HG03460 (cell line): ENCODE measurements around the gene BCL11A.

Experiments
- ATAC-seq: cut with Tn5 transposase; IDR thresholded peaks from one replicate; pipeline ENCODE4 v1.9.1; 2021; ENCODE audit not compliant: unreplicated experiment

Gene BCL11A

DNA sequence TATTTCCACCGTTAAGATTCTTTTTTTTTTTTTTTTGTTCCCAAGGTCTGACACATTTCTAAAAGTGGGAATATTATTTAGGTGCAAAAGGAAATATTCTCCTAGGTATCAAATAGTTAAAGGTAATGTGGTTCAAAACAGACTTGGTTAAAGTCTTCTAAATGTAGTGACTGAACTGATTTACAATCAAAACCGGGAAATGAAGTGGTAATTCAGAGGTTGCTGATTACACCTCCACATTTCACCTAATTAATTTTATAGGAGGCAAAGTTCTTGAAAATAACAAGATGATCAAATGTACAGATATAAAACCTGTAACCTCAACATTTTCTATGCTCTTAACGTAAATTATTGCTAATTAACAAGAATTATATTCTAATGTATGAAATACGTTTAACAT, 5.1 kb downstream of the BCL11A start:
- no peak for ATAC-seq

GRCh38 chr2:60547841-60548240, 5.6 kb downstream of the BCL11A start:
- no peak for ATAC-seq

- no peak for ATAC-seq
Observed at GRCh38 chr2:60546756-60547420, 6.6 kb downstream of the BCL11A start.

DNA sequence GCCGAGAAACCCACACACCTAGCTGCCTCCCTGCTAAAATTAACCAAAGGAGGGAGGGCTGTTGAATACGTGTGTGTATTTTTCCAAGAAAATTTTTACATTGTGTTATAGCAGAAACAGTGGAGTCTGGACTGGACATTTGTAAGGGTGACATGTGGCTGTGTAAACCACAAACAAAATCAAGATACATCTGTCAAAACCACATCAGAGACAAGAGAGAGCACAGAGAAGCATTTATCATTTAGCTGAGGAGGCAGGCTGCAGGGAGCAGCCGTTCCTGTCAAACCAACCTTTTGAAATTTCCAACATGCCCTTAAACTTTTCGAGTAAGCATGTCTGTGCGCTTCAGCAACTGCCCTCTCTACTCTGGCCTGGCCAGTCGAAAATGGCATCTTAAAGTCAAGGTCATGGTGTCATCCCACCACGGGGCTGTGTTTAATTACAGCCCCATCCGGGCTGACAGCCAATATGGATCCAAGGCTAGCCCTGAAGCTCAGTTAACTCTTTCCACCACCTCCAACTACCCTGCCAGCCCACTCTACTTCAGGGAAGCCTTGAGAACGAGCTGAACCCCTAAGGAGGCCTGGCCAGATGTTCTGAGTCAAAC, 8.4 kb downstream of the BCL11A start:
- ATAC-seq: no peak

GRCh38 chr2:60544062-60544461, 9.4 kb downstream of the BCL11A start:
- ATAC-seq: no peak

DNA sequence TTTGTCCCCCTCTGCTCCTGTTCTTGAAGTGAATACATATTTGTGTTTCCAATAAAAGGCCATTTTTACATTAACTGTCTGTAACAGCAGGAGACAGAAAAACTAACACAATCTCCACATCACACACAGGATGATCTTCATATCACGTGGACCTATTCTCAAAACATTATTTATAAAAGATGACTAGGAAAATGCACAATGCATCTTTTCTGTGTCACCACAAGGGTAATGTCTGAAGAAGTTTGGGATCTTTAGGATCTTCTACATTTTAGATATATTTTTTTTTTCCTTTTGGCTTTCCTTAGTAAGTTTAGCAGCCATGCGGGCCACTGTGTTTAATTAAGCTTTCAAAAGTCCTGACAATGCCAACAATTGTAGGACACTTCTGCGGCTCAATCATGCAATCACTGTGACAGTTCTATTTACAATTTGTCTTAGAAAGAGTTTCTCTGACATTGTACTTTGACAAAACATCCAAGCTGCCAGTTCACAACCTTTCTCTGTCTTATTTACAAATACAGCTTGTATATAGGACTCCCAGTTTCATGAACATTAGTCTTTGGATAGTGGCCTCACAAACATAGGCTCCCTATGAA, 12.3 kb downstream of the BCL11A start:
- ATAC-seq: no peak

DNA sequence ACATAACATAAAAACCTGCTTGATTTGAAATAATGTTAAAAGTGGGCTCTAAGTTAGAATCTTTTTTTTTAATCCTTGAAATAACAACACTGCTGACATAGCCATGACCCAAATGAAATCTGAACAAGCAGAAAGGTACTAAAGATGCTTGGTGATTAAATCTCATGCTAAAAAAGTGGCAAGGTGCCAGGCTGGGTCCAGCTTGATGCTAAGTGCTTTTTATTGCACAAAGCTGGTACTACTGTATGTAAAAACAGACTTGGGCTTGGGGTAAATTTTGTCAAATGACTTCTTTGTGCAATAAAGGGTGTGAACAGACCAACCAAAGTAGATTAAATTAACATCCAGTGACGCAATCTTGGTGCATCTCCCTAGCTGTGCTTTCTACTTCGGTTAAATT, 13.4 kb downstream of the BCL11A start:
- no peak for ATAC-seq

GRCh38 chr2:60539140-60539539, 14.3 kb downstream of the BCL11A start:
- ATAC-seq: no peak

- no peak for ATAC-seq
Observed at GRCh38 chr2:60538101-60538500, 15.4 kb downstream of the BCL11A start.

DNA sequence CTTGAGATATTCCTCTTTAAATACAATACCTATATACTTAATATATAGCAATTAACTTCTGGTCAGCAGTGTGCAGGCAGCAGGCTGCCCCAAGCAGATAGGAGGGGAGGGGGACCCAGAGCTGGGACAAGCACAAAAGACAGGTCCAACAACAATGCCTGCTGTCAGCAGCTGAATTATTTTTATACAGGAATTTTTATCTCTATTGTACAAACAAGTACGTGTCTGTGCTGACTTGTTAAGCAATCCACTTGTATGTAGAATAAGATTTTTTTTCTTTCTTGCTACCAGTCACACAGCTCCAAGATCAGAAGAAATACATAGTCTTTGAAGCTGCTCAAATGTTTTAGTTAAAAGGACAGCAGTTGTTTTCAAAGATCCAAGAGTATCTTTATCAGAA, 16.7 kb downstream of the BCL11A start:
- ATAC-seq: no peak

- ATAC-seq: peak; percentile 76
Observed at GRCh38 chr2:60535685-60536312, 17.7 kb downstream of the BCL11A start.

DNA sequence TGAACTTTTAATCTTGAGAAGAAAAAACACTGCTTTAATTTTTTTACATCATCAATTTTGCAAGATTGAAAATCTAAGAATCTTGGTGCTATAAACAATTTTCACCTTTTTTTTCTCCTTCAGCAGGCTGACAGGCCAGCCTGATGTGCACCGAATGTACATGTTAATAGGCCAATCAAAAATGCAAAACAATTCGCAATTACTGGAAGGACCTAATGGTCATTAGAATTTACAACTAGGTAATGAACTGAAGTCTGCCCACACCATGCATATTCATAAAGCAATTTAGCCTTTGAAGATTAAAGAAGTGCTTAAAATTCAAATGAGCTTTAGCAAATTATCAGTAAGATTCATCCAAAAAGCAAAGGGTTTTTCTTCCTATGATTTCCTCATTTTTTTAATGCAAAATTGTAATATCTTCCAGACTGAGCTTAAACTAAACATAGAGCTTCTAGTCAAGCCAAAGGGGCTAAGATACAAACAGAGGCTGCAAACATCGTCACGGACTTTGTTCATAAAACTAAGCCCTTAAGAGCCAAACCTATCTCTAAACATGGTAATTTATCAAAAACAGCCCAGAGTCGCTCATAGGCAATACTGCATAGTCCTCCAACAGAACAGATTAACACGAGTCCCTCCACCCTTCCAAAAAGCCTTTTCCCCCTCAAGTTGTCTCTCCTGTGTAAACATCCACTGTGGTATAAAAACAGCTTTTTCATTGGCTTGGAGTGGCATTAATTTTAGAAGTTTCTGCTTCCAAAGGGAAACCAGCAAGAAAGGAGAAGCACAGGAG, 18.4 kb downstream of the BCL11A start:
- ATAC-seq: no peak

DNA sequence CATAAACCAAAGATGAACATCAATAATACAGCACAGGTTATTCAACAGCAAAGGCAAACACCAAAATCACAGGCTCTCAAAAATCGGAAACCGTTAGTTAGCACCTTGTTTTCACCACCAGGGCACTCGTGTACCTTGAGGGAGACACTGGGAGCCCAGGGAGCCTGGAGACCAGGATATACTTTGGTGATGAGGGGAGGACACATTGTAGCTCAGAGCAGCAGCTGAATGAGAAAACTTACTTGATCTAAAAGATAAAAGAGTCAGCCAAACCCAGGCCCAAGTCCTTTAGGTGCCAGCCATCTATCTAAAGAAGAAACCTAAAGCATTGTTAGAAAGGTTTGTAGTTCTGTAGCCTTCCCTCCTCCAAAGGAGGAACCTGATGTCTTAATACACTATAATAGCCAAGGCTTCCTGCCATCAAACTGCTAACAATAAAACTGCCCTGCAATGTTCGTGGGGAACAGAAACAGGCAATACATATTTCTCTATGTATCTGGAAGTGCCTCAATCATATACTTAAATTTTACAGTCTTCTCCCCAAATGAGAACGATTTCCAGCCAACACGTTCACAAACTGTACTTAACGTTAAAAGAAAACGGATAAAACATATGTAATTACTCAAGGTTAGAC, 19.3 kb downstream of the BCL11A start:
- no peak for ATAC-seq

DNA sequence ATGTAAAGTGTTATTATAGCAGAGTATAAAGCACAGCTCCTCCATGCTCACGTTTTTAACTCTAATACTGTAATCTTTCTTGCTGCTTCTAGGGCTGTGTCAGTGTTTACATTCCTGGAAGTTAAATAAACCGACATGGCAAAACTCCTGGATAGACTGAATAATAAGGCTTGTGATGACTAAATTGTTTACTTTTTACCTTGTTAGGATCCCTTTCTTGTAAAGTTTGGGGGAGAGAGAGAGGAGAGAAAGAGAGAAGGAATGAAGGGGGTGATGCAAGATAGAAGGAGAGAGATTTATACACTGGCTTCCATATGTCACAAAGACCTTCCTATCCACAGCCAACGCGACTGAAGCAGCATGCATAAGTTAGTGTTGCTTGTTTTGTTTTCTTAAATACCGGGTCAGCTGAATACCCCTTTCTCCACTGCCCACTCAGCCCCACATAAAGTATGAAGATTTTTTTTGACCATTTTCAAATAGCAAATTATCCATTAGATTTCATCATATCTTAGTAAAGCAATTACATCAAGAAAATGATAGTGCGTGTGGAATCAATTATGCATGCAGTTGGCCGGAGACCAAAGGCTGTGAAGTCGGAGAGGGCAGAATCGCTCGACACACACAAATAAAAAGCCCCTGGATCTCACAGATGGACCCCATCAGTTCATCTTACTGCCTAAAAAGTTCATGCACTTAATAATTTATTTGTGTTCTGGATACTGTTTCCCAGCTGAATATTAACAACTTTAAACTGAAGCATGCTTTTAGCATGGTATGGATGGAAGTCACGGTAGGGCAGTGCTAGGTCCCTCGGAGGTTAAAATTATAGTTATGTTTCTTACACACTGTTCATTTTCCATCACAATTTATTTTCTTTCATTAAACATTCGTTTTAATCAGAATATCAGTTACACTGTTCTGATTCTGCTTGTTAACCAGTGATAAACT, 20.1 kb downstream of the BCL11A start:
- no peak for ATAC-seq

DNA sequence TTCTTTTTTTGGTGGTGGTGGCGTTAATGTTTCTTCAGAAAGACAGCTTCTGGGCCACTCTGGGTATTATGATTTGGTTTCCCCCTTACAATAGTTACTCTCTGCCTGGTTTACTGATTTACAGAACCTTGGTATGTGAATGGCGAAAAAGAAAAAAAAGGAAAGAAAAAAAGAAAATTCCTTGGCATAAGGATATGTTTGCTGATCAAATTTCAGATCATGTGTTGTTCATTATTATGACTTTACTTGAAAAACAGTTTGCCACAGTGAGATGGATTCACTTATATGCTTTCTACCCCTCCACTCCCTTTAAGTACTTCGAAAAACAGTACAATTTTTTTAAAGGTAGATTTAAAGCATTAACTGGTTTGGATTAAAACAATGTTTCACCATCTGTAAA, 21.0 kb downstream of the BCL11A start:
- ATAC-seq: no peak

- no peak for ATAC-seq
Observed at GRCh38 chr2:60531701-60532133, 21.7 kb downstream of the BCL11A start.

DNA sequence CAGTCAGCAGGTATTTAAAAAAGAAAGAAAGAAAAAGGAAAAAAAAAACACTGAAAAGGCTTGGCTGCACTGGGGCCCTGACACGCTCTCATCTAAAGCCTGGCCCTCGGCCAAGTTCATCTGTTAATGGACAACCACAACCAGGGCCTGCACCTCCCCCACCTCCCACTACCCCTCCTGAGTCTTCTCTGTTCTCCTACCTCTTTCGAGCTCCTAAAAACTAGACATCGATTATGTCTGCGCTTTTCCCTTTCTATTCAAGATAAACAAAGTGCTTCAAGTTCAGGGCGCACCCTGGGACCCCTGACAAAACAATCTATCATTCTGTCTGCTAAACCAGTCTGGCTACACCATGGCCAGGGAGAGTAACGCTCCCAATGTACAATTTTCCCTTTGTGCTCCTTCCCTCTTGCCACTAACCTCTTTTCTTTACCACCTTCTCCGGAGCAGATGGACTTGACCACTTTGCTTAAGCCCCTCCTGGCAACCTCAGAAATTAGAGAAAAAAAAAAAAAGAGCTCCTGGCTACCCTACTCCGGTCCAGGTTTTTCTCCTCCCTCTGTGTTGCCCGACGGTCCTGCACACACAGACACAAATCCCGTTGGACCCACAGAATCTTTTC, 22.7 kb downstream of the BCL11A start:
- peak; percentile 62 for ATAC-seq

- ATAC-seq: no peak
Observed at GRCh38 chr2:60529785-60530627, 23.4 kb downstream of the BCL11A start.
